Stimulated activated CD8-positive, alpha-beta memory T cell treated with anti-CD3 and anti-CD28 coated beads, Interleukin-7, amount 100 ng/mL, for 4 hours (primary cell): ENCODE measurements around the gene PTH2R.
"Not testable (repeated sequence)": the region's sequence is repeated elsewhere in the genome, so short reads cannot be mapped to it uniquely, and the experiment has no call there.

ENCODE experiments used
- DNase-seq, 2 donors: peaks; one replicate each; pipeline ENCODE4 v3.0.0-alpha.2; 2020; ENCODE audit warnings: low read depth in 2 of 2

Gene PTH2R

DNA sequence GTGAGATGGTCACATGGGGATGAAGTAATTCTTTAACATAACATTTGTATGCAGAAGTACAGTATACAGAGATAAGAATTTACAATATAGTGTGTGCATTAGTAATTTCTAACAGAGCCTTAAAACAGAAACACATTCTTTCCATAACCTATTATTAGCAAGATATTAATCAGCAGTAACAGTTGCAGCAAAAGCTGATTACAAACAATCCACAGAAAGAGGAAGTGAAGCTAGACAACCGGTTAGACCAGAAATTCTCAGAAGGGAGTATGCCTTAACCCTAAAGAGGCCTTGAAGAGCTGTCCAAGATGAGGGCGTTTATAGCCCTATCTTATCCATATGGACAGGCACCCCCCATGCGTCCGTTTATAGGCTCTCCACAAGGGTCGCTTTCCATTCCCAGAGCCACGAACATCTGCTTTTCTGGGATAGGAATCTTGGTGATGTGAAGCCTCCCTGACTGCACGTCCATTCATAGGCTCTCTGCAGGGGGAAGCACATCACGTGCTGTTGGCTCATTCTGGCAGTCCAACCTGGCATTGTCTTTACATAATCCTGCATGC, 75.9 kb downstream of the PTH2R start:
- not testable (repeated sequence) for DNase-seq

DNA sequence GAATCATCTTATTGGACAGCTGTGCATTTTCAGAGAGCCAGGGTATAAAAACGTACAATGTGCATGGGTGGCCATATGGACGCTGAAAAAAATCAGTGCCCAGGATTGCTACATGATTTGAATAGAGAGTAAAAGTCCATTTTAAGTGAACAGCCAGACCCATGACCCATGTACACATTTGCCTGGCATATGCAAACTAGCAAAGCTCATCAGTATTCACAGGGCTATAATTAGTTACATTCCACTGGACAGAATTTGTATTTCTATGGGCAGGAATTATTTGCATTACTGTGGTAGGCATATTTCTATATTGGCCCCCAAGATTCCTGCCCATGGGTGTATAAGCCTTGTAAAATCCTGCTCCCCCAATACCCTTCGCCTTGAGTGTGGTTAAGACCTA, 78.8 kb downstream of the PTH2R start:
- DNase-seq: no peak

DNA sequence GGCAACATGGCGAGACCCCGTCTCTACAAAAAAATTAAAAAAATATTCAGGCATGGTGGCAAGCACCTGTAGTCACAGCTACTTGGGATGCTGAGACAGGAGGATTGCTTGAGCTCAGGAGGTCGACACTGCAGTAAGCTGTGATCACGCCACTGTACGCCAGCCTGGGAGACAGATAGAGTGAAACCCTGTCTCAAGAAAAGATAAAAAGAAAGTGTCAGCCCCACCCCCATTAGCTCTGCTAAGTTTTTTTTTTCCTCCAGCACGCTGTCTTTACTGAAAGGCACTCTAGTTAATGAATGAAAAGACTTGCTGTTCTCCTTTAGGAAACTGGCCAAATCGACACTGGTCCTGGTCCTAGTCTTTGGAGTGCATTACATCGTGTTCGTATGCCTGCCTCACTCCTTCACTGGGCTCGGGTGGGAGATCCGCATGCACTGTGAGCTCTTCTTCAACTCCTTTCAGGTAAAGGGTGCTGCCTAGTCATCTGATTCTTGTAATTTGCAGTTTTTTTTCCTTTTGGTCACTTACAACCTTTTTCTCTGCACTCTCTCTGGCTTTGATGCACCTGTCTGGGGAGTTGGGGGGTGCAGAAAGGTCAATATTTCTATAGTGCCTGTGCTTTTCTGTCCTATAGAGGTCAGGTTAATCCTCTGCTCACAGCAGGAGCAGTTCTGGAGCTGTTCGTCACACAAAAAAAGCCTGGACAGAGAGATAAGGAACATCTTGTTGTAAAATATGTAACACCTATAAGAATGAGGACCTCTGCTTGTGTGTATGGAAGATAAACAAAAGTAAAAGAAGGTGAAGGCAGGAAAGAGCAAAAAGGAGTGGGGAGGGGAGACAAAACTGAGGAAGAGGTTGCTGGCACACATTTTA, 82.3 kb downstream of the PTH2R start:
- no peak for DNase-seq

DNA sequence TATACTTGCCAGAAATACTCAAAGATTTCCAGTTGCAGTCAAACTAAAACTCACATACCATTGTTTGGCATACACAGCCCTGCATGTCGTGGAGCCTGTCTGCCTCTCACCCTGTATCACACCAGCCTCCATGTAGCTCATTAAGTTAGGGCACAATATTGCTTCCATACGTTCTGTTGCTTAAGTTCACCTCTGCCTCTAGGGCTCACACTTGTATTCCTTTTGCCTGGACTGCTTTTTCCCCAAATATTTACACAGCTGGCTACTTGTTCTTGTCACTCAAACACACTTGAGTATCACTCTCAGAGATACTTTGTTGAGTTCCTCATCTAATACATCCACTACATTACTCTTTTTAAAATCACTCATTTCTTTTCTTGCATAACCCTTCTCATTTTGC, 83.1 kb downstream of the PTH2R start:
- no peak for DNase-seq

DNA sequence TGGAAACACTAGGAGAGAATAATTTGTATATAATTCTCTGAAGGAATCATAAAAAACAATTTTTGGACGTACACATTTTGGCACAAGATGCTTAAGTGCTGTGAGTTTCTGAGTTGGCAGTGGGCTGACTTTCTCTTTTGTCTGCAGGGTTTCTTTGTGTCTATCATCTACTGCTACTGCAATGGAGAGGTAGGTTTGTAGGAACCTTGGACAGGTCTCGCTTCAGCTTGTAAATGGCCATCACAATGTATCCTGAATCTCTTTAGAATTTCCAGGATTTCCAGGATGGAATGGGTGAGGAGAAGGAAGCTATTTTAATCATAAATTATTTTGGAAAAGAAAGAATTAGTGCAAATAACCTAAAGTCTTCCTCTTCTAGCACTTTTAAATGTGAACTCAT, 83.9 kb downstream of the PTH2R start:
- no peak for DNase-seq

DNA sequence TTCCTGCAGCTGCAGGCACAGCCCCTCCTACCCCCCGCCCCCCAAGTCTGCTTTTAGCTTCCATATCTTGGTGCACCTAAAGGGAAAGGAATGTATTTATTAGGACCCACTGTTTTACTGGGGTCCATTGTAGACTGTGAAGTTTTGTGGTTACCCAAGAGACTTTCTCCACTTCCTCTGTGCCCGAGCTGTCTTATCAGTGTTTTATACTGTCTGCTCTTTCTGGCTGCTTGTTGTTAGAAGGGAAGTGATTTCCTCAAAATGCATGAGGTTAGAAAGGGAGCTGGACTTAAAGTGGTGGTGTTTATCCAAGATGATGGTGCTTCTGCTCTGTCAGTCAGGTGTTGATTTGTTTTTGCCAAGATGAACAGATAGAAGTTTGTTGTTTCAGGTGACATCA, 85.0 kb downstream of the PTH2R start:
- no peak for DNase-seq

DNA sequence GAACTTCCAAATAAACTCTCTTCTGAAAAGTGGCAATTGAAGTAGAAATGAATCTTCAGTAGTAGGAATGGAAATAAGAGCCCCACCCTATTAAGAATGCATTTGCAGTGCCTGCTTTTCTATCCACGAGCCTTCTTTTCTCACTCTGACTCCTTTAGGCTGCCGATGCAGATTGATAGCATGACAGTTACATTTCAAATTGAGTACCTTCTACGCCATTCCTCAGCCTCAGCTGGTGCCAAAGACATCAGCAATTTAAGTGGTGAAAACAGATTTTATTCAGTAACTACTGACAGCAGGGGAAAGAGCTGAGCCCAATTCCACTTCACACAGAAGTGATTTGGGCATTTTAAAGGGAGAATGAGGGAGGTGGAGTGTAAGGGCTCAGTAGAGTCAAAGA, 85.5 kb downstream of the PTH2R start:
- DNase-seq: no peak

DNA sequence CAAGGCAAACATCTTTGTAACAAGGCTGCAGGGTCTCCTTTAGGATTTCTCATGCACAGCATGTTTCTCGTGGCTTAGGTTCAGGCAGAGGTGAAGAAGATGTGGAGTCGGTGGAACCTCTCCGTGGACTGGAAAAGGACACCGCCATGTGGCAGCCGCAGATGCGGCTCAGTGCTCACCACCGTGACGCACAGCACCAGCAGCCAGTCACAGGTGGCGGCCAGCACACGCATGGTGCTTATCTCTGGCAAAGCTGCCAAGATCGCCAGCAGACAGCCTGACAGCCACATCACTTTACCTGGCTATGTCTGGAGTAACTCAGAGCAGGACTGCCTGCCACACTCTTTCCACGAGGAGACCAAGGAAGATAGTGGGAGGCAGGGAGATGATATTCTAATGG, 86.6 kb downstream of the PTH2R start:
- no peak for DNase-seq

DNA sequence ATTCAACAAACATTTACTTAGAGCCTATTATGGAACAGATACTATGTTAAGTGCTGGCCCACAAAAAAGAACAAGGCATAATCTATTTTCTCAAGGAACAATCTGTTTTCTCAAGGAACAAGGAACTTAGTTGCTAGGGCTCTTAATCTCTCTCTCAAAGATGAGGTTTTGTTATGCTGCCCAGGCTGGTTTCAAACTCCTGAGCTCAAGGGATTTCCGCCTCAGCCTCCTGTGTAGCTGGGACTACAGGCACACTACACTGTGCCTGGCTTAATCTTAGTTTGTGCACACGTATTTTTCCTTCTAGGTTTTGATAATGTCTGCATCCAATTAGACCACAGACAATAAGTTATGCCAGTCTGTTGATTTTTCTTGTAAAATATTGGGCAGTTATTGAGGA, 89.5 kb downstream of the PTH2R start:
- no peak for DNase-seq

DNA sequence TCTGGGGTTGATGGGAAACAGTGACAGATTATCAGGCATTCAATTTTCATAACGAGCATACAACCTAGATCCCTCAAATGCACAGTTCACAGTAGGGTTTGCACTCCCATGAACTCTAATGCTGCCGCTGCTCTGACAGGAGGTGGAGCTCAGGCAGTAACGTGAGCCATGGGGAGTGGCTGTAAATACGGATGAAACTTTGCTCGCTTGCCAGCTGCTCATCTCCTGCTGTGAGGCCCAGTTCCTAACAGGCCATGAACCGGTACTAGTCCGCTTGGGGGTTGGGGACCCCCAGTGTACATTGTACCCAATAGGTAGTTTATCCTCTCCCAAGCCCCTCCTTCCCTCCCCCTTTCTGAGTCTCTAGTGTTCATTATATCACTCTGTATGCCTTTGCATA, 94.6 kb downstream of the PTH2R start:
- DNase-seq: no peak

DNA sequence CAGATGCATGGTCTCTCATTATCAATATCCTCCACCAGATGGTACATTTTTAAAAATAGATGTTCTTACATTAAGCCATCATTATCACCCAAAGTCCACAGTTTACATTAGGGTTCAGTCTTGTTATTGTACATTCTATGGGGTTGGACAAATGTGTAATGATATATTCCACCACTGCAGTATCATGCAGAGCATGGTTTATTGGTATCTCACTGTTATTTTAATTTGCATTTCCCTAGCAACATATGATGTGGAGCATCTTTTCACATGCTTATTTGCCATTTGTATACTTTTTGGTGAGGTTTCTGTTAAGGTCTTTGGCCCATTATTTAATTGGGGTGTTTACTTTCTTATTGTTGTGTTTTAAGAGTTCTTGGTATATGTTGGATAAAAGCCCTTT, 95.7 kb downstream of the PTH2R start:
- no peak for DNase-seq

DNA sequence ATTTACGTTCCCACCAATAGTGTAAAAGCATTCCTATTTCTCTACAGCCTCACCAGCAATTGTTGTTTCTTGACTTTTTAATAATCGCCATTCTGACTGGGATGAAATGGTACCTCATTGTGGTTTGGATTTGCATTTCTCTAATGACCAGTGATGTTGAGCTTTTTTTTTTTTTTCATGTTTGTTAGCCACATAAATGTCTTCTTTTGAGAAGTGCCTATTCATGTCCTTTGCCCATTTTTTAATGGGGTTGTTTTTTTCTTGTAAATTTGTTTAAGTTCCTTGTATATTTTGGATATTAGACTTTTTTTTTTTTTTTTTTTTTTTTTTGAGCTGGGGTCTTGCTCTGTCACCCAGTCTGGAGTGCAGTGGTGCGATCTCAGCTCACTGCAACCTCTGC, 98.8 kb downstream of the PTH2R start:
- not testable (repeated sequence) for DNase-seq

DNA sequence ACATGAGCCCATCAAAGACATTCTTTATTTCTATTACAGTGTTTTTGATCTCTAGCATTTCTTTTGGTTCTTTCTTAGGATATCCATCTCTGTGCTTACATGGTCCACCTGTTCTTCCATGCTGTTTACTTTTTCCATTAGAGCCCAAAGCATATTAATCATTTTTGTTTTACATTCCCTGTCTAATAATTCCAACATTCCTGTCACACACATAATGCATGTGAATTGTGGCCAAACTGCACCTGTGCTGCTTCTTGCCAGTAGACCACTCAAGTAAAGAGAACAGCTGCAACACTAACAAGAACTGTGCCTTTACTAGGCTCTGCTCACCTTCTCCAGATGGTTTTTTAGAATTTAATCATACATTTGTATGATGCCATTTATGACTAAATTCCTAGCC, 103.0 kb downstream of the PTH2R start:
- no peak for DNase-seq

DNA sequence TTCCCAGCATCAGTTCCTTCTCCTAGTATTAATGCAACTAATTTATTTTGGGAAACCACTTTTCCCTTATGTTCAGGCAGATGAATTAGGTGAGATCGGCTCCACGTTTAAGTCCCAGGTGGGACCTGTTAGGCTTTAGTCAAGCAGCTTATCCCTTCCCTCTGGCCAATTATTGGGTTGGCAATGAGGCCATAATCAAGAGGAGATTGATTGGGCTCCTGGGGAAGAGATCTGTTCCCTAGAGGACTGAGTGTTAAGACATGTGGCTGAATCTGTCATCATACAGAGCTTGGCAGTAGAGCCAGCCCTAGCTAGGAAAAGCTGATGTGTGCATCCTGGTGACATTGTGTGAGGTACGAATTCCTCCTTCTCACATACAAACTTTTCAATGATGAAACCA, 104.4 kb downstream of the PTH2R start:
- DNase-seq: no peak

DNA sequence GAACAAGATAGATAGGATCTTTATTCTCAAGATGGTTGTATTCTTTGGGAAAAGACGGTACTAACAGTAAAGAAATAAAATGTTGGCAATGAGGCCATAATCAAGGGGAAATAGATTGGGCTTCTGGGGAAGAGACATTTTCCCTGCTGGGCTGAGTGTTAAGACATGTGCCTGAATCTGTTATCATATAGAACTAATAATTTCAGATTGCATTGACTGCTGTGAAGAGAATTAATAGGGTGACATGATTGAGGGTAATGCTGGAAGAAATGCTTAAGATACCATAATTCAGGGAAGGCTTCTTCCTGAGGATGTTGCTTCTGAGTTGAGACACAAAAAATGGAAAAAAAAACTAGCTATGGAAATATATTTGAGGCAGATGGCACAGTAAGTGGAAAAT, 105.0 kb downstream of the PTH2R start:
- DNase-seq: no peak

DNA sequence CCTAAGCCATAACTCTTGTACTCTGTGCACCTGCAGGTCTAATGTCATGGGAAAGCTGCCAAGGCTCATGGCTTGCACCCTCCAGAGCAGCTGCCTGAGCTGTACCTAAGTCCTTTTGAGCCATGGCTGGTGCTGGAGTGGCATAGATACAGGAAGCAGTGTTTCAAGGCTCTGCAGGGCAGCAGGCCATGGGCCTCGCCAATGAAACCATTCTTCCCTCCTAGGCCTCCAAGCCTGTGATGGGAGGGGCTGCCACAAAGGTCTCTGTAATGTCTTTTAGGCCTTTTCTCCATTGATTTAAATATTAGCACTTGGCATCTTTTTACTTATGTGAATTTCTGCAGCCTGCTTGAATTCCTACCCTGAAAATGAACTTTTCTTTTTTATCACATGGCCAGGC, 108.5 kb downstream of the PTH2R start:
- DNase-seq: no peak

DNA sequence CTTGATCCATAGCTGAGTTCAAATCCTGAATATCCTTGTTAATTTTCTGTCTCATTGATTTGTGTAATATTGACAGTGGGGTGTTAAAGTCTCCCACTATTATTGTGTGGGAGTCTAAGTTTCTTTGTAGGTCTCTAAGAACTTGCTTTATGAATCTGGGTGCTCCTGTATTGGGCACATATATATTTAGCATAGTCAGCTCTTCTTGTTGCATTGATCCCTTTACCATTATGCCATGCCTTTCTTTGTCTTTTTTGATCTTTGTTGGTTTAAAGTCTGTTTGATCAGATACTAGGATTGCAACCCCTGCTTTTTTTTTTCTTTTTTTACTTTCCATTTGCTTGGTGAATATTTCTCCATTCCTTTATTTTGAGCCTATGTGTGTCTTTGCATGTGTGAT, 116.5 kb downstream of the PTH2R start:
- not testable (repeated sequence) for DNase-seq

DNA sequence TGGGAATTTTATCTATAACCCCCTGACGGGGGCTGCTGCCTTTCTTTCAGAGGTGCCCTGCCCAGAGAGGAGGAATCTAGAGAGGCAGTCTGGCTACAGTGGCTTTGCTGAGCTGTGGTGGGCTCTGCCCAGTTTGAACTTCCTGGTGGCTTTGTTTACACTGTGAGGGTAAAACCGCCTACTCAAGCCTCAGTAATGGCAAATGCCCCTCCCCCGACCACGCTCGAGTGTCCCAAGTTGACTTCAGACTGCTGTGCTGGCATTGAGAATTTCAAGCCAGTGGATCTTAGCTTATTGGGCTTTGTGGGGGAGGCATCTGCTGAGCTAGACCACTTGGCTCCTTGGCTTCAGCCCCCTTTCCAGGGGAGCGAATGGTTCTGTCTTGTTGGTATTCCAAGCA, 118.6 kb downstream of the PTH2R start:
- not testable (repeated sequence) for DNase-seq

DNA sequence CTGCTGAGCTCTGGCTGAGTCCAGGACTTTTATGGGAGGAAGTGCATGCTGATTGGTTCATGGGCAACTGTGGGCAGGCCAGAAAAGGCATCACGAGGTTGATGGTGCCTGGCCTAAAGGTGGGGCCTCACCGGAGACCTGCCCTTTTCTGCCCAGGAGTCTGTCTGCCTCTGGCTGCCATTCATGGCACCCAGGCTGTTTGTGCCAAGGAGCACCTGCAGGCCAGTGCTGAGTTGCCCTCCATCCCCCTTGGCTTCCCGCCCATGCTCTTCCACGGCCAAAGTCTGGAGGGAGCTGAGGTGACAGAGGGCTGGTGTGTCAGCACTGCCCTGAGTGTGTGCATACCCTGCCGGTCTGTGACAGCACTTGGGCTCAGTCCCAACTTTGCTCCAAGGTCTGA, 123.2 kb downstream of the PTH2R start:
- DNase-seq: no peak

DNA sequence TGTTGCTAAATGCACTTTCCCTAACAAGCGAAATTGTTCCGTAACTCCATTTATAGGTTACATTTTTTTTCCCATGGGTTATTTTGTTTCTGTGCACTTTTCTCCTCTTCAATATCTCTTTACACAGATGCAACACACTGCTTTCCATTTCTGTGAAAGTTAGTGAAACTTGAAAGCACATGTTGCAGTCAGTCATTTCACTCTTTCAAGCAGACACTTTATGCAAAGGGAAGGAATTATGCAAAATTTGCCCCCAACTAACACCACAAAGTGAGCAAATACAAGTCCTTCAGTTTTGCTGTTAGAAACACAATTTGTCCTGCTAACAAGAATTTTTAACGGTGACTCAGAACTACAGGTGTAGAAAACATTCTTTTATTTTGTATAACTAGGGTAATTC, 124.8 kb downstream of the PTH2R start:
- DNase-seq: no peak

DNA sequence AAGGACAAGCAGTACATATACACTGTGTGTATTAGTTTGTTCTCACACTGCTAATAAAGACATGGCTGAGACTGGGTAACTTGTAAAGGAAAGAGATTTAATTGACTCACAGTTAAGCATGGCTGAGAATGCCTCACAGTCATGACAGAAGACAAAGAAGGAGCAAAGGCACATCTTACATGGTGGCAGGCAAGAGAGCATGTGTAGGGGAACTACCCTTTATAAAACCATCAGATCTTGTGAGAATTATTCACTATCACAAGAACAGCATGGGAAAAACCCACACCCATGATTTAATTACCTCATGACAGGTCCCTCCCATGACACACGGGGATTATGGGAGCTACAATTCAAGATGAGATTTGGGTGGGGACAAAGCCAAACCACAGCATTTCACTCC, 129.0 kb downstream of the PTH2R start:
- not testable (repeated sequence) for DNase-seq

DNA sequence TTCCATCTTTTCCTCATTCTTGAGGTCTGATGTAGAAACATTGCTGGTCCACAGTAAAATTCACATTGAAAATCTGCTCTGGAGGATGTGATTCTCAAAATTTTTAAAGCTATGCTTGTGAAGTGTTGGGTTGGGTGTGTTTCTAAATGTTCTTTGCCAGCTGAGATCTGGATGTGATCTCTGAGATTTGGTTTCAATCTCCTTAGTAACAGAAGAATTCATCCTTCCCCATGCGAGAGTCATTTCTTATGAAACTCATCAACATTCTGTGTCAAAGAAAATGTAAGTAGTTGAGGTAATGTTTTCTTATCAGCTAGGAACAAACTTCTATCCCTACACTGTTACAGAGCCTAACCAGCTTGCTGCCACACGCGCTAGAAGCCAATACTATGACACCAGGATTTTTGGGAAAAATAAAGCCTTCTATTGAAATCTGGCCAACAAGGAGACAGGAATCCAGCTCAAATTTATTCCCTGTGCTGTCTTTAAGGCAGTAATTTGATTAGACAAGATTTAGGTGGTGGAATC, 134.9 kb downstream of the PTH2R start:
- no peak for DNase-seq

DNA sequence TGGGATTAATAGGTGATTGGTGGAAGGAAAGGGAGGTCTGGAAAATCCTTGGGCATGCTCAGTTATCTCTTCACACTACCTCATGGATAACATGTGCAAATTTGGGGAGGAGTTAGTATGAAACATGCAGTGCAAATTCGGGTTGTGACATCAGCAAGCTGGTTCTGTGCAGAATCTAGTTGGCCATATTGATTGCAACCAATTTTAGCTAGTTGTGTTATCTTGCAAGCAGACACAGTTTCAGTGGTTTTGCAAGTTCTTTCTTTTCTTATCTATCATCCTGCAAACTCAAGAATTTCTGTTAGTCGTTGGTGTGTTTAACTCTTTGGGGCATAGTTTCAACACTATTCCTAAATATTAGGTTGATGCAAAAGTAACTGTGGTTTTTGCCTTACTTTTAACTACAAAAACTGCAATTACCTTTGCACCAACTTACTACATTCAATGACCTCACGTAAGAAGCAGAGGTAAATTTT, 135.4 kb downstream of the PTH2R start:
- no peak for DNase-seq
